Fibroblast of skin of left quadriceps (primary cell): ENCODE measurements around the gene L3MBTL3.

ENCODE experiments used
- DNase-seq, 2 experiments: peaks; one replicate each; pipeline ENCODE4 v3.0.0-alpha.2; 2013; ENCODE audit warnings: low read depth in 2 of 2

L3MBTL3 gene

DNA sequence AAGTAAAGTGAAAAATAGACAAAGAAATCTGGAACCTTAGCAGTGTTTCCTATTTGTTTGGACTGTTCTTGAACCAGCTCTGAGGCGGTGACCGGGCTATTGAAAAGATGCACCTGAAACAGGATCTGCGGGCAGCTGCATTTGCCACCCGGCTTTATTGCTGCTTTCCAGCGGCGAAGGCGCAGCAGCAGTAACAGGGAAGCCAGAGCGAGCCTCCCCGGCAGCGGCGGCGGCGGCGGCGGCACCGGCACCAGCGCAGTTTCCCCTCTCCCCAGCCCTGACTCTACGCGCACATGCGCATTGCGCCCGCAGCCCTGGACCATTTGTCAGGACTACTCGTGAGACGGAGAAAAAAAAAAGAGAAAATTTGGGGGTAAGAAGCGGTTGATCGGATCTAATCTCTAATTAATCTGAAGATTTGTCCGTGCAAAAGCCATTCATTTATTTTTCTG is at the start of gene L3MBTL3:
L3MBTL3 (plus strand) TSS at position 290 of the 452 bp plus-strand sequence. CDS start 24,119 bp downstream, outside the sequence.
- DNase-seq, result peak; percentile 69 to 77

DNA sequence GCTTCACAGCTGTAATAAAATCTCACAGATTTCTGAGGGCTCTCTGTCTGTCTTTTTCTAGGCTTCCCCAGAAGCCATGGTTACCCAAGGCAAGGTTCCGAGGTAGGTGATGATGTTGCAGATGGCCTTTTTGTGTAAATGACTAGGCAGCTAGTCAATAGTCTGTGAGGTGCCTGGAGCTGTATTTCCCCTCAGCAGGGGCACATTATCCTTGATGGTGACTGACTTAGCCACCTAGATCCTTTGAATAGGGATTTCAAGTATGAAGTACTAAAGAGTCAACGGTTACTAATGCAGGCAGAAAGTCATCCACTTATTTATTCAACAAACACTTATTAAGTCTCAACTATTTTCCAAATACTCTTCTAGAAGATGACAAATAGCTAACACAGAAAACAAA is 49.3 kb upstream of the L3MBTL3 start:
- DNase-seq, result no peak

DNA sequence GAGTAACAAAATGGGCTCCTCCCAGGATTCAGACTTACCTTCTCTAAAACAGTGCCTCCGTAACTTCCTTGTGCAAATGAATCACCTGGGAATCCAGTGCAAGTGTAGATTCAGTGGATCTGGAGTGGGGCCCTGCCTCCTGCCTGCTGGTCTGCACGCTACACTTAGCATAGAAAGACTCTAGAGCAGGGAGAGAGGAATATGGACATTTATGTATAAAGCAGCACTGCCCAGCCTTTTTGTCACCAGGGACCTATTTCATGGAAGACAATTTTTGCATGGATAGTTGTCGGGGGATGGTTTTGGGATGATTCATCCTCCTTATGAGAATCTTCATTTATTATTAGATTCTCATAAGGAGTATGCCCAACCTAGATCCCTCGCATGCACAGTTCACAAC is 42.3 kb upstream of the L3MBTL3 start:
- no peak for DNase-seq

DNA sequence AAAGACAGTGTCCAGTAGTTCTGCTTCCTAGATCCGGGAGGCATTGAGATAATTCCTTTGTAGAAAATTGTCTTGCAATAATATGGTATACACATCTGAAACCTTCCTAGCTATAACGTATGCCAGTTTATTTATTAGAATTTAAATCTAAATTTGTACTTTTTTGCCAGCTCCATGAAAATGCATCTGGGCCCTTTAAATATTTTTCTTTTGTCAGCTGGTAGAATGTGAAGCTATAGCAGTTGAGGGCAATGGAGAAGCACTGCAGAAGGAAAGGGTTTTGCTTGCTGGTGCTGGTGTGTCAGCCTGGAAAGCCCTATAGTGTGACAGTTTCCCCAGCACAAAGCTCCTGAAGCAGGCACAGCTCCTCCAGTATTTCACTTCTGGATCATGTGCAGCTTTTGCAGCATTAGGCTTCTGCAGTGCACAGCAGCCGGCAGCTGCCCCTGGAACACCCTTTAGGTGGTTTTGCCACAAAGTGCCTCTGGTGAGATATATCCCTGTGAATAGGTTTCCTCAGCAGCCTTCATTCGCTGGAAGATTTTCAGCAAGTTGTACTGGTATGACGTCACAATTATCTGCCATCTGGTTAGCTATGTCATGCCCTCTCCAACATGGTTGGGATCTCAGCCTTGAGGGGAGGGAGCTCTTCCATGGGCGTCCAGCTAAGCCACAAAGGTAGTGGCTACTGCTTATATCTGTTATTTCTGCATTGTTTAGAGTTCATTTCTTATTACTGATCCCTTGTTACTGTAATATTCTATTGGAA is 40.0 kb upstream of the L3MBTL3 start:
- DNase-seq, result no peak

DNA sequence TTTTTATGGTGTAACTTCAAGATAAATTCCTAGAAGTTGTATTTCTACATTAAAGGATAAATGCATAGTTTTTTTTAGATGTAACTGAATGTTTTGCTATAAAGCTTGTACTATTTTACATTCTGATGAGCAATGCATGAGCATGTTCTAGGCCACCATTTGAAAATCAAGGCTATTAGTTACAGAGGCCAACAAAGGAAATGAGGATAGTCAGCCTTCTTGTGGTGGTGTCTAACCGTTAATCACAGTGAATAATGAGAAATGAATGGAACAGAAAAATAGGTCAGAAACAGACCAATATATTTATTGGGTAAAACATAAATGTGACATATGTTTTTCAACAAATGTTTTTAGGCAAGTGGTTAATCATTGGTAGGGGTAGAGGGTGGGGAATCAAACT is 37.6 kb upstream of the L3MBTL3 start:
- no peak for DNase-seq

DNA sequence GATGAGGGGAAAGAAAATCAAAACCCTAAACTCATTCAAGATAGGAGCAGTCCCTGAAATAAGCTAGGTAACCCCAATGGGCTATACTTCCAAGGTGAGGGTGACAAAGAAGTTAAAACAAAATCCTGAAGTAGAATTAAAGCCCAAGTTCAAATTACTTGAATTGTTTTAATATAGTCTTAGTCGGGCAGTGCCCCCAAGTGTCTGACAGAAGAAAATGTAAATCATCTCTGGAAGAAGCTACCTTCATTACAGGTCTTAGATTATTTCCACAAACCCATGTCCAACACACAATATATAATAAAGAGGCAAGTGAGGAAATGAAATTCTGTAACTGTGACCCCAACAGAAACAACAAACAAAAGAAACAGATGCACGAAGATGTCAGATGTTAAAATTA is 36.8 kb upstream of the L3MBTL3 start:
- no peak for DNase-seq

DNA sequence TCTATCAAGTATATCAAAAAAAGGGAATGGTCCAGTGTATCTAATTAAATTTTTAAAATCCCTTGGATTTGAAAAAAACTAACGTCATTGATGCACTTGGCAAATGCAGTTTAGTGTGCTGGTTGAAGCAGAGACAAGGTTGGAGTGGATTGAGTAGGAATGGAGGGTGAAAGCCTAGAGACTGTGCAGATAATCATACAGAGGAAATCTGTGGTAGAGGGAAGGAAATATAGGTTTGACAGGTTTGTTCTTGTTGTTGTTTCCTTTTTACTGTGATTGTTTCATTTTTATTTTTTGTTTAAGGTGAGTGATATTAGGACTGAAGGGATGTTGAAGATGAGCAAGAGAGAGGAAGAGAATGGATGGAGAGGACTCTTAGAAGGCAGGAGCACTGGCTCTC is 29.0 kb upstream of the L3MBTL3 start:
- DNase-seq, result no peak

DNA sequence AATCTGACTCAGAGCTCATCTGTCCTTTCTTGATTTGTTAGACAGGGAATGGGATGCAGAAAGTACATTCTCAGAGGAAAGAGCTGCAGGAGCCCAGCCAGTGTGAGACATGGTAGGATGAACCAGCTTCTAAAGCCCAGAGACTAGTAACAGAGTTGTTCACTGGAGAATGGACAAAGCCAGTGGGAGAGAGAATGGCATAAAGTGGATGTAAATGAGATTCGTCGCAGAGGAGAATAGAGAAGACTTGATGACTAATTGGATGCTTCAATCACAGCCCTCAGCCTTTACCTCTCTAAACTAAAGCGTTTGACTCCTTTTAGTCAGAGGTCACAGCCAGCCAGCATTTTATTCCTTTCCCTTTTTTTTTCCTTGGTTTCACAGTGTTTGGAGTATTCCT is 25.5 kb upstream of the L3MBTL3 start:
- no peak for DNase-seq

DNA sequence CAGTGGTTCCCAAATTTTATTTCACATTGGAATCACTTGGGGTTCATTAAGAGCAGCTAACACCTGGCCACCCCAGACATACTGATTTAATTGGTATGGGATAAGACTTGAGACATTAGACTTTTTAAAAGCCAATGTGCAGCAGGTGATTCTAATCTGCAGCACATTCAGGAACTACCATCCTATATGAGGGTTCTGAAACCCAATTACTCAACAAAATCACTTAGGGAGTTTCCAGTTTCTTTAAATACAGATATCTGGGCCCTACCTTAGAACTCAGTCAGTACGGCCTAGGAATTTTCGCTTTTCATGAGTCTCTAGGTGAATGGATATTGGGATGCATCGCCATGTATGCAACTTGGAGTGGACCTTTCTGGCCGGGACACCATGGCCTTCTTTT is 24.0 kb upstream of the L3MBTL3 start:
- DNase-seq, result no peak

DNA sequence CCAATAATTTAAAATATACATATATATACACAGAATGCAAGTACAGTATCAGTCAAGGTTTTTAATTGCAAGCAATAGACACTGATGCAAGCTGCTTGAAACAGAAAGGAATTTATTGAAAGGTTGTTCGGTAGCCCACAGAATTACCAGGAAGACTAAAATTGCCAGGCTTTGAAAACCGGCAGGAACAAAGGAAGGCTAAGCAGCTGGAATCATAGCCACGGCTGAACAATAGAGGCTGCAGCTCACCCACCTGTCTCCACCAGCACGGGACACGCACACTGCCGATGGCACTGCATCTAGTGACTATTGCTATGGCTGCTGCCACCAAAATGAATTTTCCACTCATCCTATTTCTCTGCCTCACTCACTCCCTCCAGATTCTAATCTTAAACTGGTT is 22.0 kb upstream of the L3MBTL3 start:
- DNase-seq, result no peak

DNA sequence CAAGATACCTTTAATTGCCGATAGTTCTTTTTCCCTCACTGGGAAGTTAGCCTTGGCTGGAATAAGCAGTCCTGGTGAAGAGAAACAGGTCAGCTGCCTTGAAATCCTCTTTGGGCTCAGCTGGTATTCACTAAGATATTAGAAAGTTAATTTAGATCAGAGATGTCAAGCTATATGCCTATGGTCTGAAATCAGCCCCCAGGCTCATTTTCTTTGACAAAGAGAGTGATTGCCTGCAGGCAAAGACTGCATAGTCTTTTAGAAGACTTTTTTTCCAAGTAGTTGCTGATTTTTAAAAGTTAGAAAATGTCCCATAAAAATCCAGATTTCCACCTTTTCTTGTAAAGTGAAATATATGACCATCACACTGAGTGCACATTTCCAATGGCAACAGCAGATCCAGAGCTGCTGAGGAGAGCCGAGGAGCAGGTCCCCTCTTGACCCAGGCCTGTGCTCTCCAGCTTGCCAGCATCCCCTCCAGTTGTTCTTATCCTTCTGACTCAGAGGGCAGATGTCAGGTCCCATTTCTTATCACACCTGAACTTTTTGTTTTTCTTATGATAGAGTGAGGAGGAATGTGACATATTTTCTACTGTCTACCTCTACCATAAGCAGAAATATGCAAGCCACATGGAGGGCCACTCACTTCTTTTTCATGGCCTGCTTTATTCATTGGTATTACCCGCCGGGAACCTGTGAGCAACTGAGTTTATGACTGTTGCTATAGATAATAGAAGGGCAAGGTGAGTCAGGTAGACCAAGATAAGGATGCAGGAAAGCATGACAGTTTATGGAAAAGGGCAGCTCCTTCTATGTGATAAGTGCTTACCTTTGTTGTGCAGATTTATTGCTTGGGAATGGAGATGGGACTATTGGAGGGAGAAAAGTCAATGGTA is 17.6 kb upstream of the L3MBTL3 start:
- no peak for DNase-seq

DNA sequence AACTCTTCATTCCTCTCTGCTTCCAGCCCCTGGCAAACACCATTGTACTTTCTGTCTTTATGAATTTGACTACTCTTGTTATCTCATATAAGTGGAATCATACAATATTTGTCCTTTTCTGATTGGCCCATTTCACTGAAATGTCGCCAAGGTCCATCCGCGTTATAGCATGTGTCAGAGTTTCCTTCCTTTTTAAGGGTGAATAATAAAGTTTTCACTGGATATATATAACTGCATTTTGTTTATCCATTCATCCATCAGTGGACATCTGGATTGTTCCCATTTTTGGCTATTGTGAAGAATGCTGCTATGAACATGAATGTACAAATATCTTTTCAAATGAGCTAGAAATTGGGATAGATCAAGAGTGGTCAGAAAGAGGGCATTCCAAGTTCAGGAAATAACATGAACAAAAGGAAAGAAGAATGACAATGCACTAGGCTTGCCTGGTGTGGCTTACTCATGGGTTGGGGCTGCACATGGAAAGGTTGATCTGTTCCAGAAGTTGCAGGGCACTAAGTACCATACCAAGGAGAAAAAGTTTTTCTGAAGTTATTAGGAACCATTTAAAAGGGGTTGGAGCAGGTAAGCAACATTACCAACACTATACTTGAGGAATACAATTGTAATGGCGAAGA is 10.0 kb upstream of the L3MBTL3 start:
- no peak for DNase-seq

DNA sequence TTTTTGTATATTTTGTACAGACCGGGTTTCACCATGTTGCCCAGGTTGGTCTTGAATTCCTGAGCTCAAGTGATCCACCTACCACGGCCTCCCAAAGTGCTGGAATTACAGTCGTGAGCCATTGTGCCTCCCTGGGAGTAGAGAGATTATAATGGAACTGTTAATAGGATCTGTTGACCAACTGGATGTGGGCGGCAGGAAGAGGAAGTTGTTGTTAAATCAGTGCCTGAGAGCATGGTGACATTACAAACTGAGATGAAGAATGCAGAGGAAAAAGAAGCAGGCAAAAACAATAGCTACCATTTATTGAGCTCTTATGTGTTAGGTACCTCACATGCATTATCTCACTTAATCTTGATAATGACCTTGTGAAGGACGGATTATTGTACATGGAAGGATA is 9.2 kb upstream of the L3MBTL3 start:
- DNase-seq, result no peak

DNA sequence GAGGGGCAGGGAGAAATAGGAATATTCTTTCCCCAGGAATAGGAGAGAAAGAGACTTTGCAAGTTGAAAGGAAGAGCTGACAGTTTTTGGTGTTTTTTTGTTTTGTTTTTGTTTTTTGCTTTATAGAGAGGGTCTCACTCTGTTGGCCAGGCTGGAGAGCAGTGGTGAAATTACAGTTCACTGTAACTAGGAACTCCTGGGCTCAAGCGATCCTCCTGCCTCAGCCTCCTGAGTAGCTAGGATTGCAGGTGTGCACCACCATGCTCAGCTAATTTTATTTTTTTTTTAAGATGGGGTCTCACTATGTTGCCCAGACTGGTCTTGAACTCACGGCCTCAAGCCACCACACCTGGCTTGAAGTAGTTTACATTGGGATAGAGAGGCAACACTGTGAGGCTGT is 8.0 kb upstream of the L3MBTL3 start:
- no peak for DNase-seq

DNA sequence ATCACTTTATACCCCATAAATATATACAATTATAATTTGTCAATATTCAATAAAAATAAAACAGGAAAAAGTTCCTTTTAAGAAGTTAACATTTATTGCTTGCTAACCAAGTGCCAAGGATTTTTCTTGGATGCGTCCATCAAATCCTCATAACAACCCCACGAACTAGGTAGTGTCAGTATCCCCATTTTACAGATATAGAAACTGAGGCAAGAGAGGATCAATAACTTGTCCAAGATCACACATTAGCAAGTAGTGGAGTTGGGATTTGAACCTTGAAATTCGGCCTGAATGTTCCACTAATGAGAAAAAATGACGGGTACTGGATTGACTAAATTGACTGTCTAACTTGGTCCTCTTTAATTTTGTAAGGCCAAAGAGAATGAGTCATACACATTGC is 5.7 kb upstream of the L3MBTL3 start:
- DNase-seq, result no peak

DNA sequence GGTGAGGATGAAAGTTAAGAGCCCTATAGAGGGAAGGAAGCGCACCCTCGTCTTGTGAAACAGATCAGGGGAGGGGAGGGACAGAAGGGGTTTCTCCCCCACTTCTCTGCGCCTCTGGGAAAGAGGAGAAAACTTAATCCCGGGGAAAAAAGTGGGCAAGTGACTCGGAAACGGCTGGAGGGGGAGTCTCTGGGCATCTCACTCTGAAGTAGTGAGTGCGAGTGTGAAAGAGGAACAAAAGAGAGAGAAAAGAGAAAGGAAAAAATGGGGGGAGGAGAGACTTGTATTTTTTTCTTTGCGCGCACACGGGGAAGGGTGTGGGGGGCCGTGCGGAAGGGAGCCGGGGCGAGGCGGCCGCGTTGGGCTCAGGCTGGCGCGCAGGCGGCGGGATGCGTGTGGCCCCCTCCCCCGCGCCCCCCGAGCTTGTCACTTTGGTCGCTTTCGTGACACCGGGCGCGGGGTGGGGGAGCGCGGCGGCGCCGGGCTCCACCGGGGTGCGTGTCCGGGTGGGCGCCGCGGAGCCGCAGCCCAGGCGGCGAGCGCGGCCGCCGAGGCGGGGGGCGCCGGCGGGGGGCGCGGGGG is 454 bp downstream of the L3MBTL3 start:
- no peak for DNase-seq

DNA sequence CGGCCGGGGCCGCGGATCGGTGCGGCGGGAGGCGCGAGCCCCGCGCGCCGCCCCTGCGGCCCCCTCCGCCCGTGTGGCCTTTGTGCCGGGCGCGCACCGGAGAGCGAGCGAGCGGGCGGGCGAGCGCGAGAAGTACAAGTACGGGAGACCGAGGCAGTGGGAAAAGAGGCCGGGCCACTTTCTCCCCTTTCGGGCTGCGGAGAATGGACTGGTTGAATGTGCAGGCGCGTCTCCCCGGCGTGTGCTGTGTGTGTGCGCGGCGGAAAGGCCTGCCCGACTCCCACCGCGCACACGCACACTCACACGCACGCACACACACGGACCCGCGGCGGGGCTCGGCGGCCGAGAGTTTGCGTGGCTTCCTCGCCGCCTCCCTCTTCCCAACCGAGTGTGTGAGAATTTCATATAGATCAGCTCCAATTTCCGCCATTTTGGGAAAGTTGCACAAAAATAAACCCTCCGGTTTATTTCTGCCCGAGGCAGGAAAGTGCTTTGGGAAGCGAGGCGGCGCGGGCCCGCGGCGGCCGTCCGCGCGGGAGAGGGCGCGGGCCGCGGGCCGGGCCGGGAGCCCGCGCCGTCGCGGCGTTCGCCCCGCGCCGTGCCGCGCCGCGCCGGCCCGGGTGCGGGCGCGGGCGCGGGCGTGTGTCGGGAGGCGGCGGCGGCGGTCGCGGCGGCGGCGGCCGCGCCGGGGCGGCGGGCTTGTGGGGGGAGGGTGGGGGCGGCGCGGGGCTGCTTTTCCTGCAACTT is 1.1 kb downstream of the L3MBTL3 start:
- DNase-seq, result no peak

DNA sequence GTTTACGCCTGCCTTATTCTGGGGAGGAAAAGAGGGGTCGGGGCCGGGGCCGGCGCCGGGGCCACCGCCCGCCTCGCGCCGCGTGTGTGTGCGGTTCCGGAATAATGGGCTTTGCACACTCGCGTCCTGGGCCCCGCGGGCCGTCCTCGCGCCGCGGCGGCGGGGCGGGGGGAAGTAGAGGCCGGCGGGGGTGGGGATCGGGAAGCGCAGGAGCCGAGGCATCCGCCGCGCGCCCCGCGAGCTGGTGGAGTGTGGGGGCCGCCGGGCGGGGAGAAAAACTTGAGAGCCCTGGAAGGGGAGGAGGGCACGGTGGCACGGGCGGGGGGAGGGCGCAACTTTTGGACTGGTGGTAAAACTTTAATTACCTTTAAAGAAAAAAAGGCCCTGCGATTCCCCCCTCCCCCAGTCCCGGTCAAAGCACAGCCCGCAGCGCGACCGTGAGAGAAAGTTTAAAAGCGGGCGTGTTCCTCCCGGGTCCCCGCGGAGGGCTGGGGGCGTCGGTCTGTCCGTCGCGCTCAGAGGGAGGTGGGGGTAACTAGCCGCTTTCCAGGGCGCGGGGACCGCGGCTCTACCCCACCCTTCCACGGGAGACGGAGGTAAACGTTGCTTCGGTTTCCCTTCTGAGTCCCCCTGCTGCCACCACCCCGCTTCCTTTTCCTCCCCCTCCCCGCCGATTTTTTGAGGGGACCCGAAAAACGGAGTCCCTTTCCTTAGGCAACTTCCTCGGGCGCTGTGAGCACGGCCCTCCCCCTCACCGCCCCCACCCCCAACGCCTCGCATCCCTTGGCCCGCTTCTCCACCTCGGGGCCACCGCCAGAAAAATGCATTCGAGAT is 1.9 kb downstream of the L3MBTL3 start:
- DNase-seq, result no peak

DNA sequence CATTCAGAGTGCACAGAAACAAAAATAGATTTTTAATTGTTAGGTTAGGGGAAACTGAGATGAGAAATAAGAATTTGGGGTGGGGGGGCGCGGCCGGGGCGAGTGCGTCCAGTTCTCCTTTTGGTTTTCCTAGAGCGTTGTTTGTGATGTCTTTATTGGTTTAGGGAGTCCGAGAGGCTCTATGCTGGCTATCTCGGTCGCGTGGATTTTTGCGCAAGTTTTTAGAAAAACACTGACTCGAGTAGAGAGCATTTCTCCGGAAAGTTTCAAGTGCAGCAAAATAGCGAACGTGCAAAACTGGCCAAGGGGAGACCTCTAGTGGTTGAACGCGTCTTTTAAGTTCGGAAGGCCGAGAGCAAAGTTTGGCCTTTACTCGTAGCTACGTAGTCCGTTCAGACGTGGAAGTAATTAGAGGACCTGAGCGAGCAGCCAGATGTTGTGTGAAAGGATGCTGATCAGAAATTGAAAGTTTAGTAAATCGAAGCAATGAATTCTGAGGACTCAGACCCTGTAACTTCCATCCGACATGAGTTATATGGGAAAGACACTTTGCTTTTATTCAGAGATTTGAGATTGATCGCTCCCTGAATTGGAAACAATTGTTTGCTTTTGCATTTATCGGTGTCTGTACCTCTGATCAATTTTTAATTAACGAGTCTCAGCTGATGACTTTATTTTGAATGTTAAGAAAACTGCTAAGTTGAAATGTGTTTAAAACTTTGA is 2.7 kb downstream of the L3MBTL3 start:
- peak; percentile 83 for DNase-seq

DNA sequence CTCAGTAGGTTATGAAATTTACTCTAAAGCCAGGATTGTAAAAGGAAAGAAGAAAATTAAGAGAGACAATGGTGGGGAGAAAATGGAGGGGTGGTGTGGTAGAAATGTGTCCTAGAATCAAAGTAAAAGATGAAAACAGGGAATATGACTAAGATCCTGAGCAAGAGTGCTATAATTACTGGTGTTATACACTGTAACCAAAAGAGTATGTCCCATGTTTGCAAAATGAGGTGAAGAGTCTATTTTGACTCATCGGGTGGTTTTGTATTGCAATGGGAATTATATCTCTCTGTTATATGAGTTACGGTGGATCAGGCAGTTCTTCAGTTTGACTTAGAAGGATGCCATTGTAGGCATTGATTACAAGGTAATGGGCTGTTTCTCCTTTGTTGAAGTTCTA is 8.5 kb downstream of the L3MBTL3 start:
- no peak for DNase-seq
